OCI-LY7 (cell line): ENCODE measurements around the gene PUDP.

ENCODE experiments used
- CTCF ChIP-seq: fragments of 200-600 bp; sonication (generic); conservative IDR thresholded peaks from 2 replicates; pipeline ENCODE4 v1.5.1; 2014; ENCODE audit warnings: mild to moderate bottlenecking, antibody characterized with exemption, low read length, moderate library complexity, mixed read lengths
- EZH2phosphoT487 ChIP-seq: fragments of 200-600 bp; sonication (generic); IDR thresholded peaks from 2 replicates; pipeline ENCODE4 v1.6.1; 2018; ENCODE audit warnings: low read depth, borderline replicate concordance, mild to moderate bottlenecking, mixed run types, antibody characterized with exemption, low read length, moderate library complexity, mixed read lengths

- TF ChIP-seq CTCF (no peak), EZH2phosphoT487 (no peak)
Measured at GRCh38 chrX:7146020-7146702, 1.8 kb downstream of the PUDP start.
